T-helper 17 cell (primary cell): ENCODE results near the gene CIDEA. TPM values are rescaled to one million over a fixed set of nuclear protein-coding genes. Genes with fewer than 3 reads are reported as not detected.
A peak's percentile ranks its signal among the peaks of the same experiment; 100 is the strongest.

Experiments
- ATAC-seq: fragments of 150-1000 bp; cut with Tn5 transposase; 2 replicates; pipeline ENCODE4 v1.10.0; 2021; ENCODE audit warnings: mild to moderate bottlenecking, moderate library complexity
- DNase-seq, 3 donors: peaks; one replicate each; pipeline versions ENCODE4 v3.0.0 to v3.0.0-alpha.2; 2020 to 2021
- H3K9me3 ChIP-seq: one replicate; pipeline ENCODE4 v1.7.0; 2013; ENCODE audit warnings: low read length, mild to moderate bottlenecking; ENCODE audit not compliant: control insufficient read depth, poor library complexity, severe bottlenecking
- H3K27ac Mint-ChIP-seq: one replicate; pipeline ENCODE4 v1.8.0; 2022; ENCODE audit warnings: mild to moderate bottlenecking, moderate library complexity, mixed read lengths
- H3K27me3 Mint-ChIP-seq: one replicate; pipeline ENCODE4 v1.8.0; 2022; ENCODE audit warnings: mixed read lengths
- H3K36me3 Mint-ChIP-seq: one replicate; pipeline ENCODE4 v1.8.0; 2022; ENCODE audit warnings: low read depth, mixed read lengths
- H3K4me1 Mint-ChIP-seq: one replicate; pipeline ENCODE4 v1.8.0; 2022; ENCODE audit warnings: mild to moderate bottlenecking, mixed read lengths
- H3K4me3 Mint-ChIP-seq: one replicate; pipeline ENCODE4 v1.8.0; 2022; ENCODE audit warnings: mild to moderate bottlenecking, moderate library complexity, mixed read lengths
- total RNA-seq, 4 donors: library from RNA in 2 of 4; stranded (reverse) in 2 of 4; gene quantifications; one replicate each; pipeline ENCODE4 v1.2.3 and lab custom pipeline; 2022 to 2026

Gene CIDEA
- total RNA-seq, 2 donors from 2014 or later, result not detected

- H3K4me3 Mint-ChIP-seq, result no peak overlapping the region
- H3K36me3 Mint-ChIP-seq, result no peaks in the 10 kb centered on the region
- H3K27ac Mint-ChIP-seq, result no peak overlapping the region
- no peak for DNase-seq
- H3K4me1 Mint-ChIP-seq, result peaks cover 3% of the 10 kb centered on the region
- H3K27me3 Mint-ChIP-seq, result no peaks in the 10 kb centered on the region
- peaks cover 3% of the 10 kb centered on the region for H3K9me3 ChIP-seq
- ATAC-seq, result no peak
These were observed 61.3 kb downstream of the CIDEA start for GRCh38 chr18:12315490-12315889.

- Mint-ChIP-seq H3K4me3 (no peak overlapping the region), H3K36me3 (no peaks in the 10 kb centered on the region), H3K27ac (no peak overlapping the region), H3K4me1 (peaks cover 3% of the 10 kb centered on the region), H3K27me3 (no peaks in the 10 kb centered on the region)
- peaks cover 3% of the 10 kb centered on the region for H3K9me3 ChIP-seq
- no peak for DNase-seq
- ATAC-seq, result no peak
These were observed 61.8 kb downstream of the CIDEA start for GRCh38 chr18:12315911-12316310.

- peak; percentile 25 for ATAC-seq
- no peaks in the 10 kb centered on the region for H3K27me3 Mint-ChIP-seq
- H3K36me3 Mint-ChIP-seq, result no peaks in the 10 kb centered on the region
- H3K27ac Mint-ChIP-seq, result no peak overlapping the region
- H3K4me1 Mint-ChIP-seq, result peaks cover 3% of the 10 kb centered on the region
- no peak for DNase-seq
- no peak overlapping the region for H3K4me3 Mint-ChIP-seq
- H3K9me3 ChIP-seq, result no peaks in the 10 kb centered on the region
These were observed 63.6 kb downstream of the CIDEA start for GRCh38 chr18:12317664-12318333.

- ATAC-seq, result no peak
- H3K27me3 Mint-ChIP-seq, result no peaks in the 10 kb centered on the region
- no peak for DNase-seq
- H3K4me1 Mint-ChIP-seq, result peaks cover 3% of the 10 kb centered on the region
- H3K4me3 Mint-ChIP-seq, result no peak overlapping the region
- H3K9me3 ChIP-seq, result no peaks in the 10 kb centered on the region
- H3K36me3 Mint-ChIP-seq, result no peaks in the 10 kb centered on the region
- H3K27ac Mint-ChIP-seq, result no peak overlapping the region
These were observed 64.2 kb downstream of the CIDEA start for GRCh38 chr18:12318334-12318697.

- Mint-ChIP-seq H3K27me3 (no peaks in the 10 kb centered on the region), H3K4me3 (no peak overlapping the region), H3K4me1 (peaks cover 3% of the 10 kb centered on the region), H3K36me3 (no peaks in the 10 kb centered on the region), H3K27ac (no peak overlapping the region)
- ATAC-seq (no peak), DNase-seq (no peak)
- H3K9me3 ChIP-seq, result no peaks in the 10 kb centered on the region
These were observed 64.7 kb downstream of the CIDEA start for GRCh38 chr18:12318857-12319256.

- Mint-ChIP-seq H3K27ac (no peak overlapping the region), H3K36me3 (no peaks in the 10 kb centered on the region), H3K4me3 (no peak overlapping the region), H3K27me3 (no peaks in the 10 kb centered on the region), H3K4me1 (peaks cover 3% of the 10 kb centered on the region)
- no peak for DNase-seq
- no peaks in the 10 kb centered on the region for H3K9me3 ChIP-seq
- ATAC-seq, result no peak
These were observed 67.2 kb downstream of the CIDEA start for GRCh38 chr18:12321333-12321732.

- no peaks in the 10 kb centered on the region for H3K9me3 ChIP-seq
- no peak for ATAC-seq
- Mint-ChIP-seq H3K27ac (no peak overlapping the region), H3K27me3 (no peaks in the 10 kb centered on the region), H3K4me1 (peaks cover 5% of the 10 kb centered on the region), H3K36me3 (peaks cover 5% of the 10 kb centered on the region), H3K4me3 (no peak overlapping the region)
- DNase-seq, result no peak
These were observed 71.0 kb downstream of the CIDEA start for GRCh38 chr18:12324991-12325725.

GRCh38 chr18:12325726-12326245 lies 71.6 kb downstream of the CIDEA start:
- no peaks in the 10 kb centered on the region for H3K9me3 ChIP-seq
- Mint-ChIP-seq H3K4me1 (peaks cover 5% of the 10 kb centered on the region), H3K27ac (no peak overlapping the region), H3K36me3 (peaks cover 5% of the 10 kb centered on the region), H3K27me3 (no peaks in the 10 kb centered on the region), H3K4me3 (no peak overlapping the region)
- DNase-seq (no peak), ATAC-seq (no peak)

GRCh38 chr18:12326711-12327460 lies 72.7 kb downstream of the CIDEA start:
- peak overlapping the region; percentile 37 for H3K27ac Mint-ChIP-seq
- H3K4me1 Mint-ChIP-seq, result peaks cover 5% of the 10 kb centered on the region
- DNase-seq (no peak), ATAC-seq (no peak)
- H3K36me3 Mint-ChIP-seq, result peaks cover 5% of the 10 kb centered on the region
- no peak overlapping the region for H3K4me3 Mint-ChIP-seq
- H3K9me3 ChIP-seq, result no peaks in the 10 kb centered on the region
- H3K27me3 Mint-ChIP-seq, result no peaks in the 10 kb centered on the region

Other genes with a start within 250 kb of the CIDEA start
- gene ANKRD62, start 160.5 kb upstream of the CIDEA start, total RNA-seq, result not detected
- 1 to 10 TPM; 1.5 to 8.0 TPM for gene TUBB6, start 53.9 kb downstream of the CIDEA start, total RNA-seq
- gene AFG3L2, start 122.9 kb downstream of the CIDEA start, total RNA-seq, result 10 to 100 TPM; 29.6 to 42.1 TPM
- under 1 TPM; 0.17 to 0.26 TPM for gene PRELID3A, start 153.6 kb downstream of the CIDEA start, total RNA-seq